ENCODE results near the gene ALKBH3.

The ALKBH3 gene

GRCh38 chr11:43880640-43881159, at the start of gene ALKBH3:
ALKBH3 (plus strand) TSS chr11:43880831; CDS start chr11:43882653, 1,822 bp downstream.
- DNase-seq = peak; percentile 93

- DNase-seq = no peak
These were observed 49.6 kb upstream of the ALKBH3 start for GRCh38 chr11:43830928-43831440.

GRCh38 chr11:43832536-43832935, 48.1 kb upstream of the ALKBH3 start:
- no peak for DNase-seq

GRCh38 chr11:43833657-43834073, 47.0 kb upstream of the ALKBH3 start:
- DNase-seq = no peak

GRCh38 chr11:43834286-43834685, 46.3 kb upstream of the ALKBH3 start:
- DNase-seq = no peak

- DNase-seq = no peak
These were observed 45.5 kb upstream of the ALKBH3 start for GRCh38 chr11:43835104-43835503.

GRCh38 chr11:43837879-43838278, 42.8 kb upstream of the ALKBH3 start:
- no peak for DNase-seq

GRCh38 chr11:43842021-43842420, 38.6 kb upstream of the ALKBH3 start:
- DNase-seq = no peak

GRCh38 chr11:43845816-43846215, 34.8 kb upstream of the ALKBH3 start:
- DNase-seq = no peak

- peak; percentile 63 for DNase-seq
These were observed 28.5 kb upstream of the ALKBH3 start for GRCh38 chr11:43852057-43852636.

- DNase-seq = no peak
These were observed 26.9 kb upstream of the ALKBH3 start for GRCh38 chr11:43853781-43854180.

- DNase-seq = no peak
These were observed 23.6 kb upstream of the ALKBH3 start for GRCh38 chr11:43856993-43857392.

GRCh38 chr11:43861141-43861540, 19.5 kb upstream of the ALKBH3 start:
- no peak for DNase-seq

- no peak for DNase-seq
These were observed 14.1 kb upstream of the ALKBH3 start for GRCh38 chr11:43866520-43866919.

- no peak for DNase-seq
These were observed 13.7 kb upstream of the ALKBH3 start for GRCh38 chr11:43866969-43867368.

GRCh38 chr11:43868852-43869567, 11.6 kb upstream of the ALKBH3 start:
- peak; percentile 67 for DNase-seq

- no peak for DNase-seq
These were observed 9.6 kb upstream of the ALKBH3 start for GRCh38 chr11:43871051-43871450.

GRCh38 chr11:43872995-43873394, 7.6 kb upstream of the ALKBH3 start:
- DNase-seq = no peak

- no peak for DNase-seq
These were observed 6.6 kb upstream of the ALKBH3 start for GRCh38 chr11:43874078-43874477.

GRCh38 chr11:43874738-43875137, 5.9 kb upstream of the ALKBH3 start:
- DNase-seq = no peak

GRCh38 chr11:43879789-43880639, 617 bp upstream of the ALKBH3 start:
- no peak for DNase-seq

- DNase-seq = no peak
These were observed 12.2 kb downstream of the ALKBH3 start for GRCh38 chr11:43892851-43893250.

- DNase-seq = no peak
These were observed 13.9 kb downstream of the ALKBH3 start for GRCh38 chr11:43894546-43894945.
